CD4-positive, alpha-beta T cell treated with Interleukin-4 for 1 hour (primary cell): Measurements from ENCODE around the gene KRT74.

Experiments
- DNase-seq, 2 donors: peaks; one replicate each; pipeline ENCODE4 v3.0.0-alpha.2; 2020 to 2022

The KRT74 gene

GRCh38 chr12:52518574-52519386, 54.9 kb downstream of the KRT74 start:
- no peak for DNase-seq

- no peak for DNase-seq
Observed at GRCh38 chr12:52517888-52518287, 55.8 kb downstream of the KRT74 start.

- DNase-seq, result no peak
Observed at GRCh38 chr12:52517005-52517835, 56.4 kb downstream of the KRT74 start.

- no peak for DNase-seq
Observed at GRCh38 chr12:52515927-52516831, 57.5 kb downstream of the KRT74 start.
